IPS-NIHi7 (cell line): ENCODE data around the gene RHBDF1.
A peak's percentile ranks its signal among the peaks of the same experiment; 100 is the strongest.

ENCODE experiments used
- DNase-seq: peaks from one replicate; pipeline ENCODE4 v3.0.0; 2012; ENCODE audit warnings: mixed read lengths; ENCODE audit errors: extremely low spot score

The RHBDF1 gene

DNA sequence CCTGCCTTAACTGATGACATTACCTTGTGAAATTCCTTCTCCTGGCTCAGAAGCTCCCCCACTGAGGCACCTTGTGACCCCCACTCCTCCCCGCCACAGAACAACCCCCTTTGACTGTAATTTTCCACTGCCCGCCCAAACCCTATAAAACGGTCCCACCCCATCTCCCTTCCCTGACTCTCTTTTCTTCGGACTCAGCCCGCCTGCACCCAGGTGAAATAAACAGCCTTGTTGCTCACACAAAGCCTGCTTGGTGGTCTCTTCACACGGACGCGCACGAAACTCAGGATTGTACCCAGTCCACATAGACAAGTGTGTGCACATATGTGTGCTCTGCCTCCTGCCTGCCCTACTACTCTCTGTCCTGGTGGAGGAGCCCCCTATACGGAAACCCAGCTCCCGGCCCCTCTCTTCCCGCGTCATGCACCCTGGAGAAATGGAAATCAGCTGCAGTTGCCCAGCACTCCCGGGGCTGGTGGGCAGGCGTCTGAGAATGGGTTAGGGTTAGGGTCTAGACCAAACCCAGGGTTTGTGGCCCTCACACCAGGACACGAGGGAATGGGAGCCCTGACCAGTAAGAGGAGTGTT lies 2.4 kb upstream of the RHBDF1 start:
- no peak for DNase-seq

DNA sequence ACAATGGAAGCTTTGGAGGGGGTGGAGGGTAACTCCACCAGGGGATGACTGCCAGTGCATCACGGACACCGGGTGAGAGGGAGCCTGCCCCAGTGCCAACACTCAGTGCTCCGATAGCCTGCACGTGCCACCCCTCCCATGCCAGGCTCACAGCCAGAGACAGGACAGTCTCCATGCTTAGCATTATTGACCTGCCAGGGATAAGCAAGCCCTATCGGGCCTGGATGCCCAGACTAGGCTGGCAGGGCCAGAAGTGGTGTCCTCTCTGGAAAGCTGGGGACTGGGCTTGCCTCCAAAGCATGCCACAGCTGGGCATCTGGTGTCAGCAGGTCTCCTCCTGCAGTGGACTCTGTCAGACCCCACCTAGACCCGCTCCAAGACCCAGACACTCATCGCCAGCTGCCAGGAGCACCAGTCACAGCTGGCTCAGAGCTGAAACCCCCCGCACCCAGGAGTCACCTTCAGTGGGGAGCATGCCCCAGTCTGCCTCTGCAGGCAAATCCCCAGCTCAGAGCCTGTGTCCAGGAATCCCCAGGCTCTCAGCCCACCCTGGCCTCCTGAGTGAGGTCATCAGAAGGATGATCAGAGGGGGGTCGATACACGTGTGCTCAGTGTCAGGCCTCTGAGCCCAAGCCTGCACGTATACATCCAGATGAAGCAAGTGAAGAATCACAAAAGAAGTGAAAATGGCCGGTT lies 1.8 kb upstream of the RHBDF1 start:
- no peak for DNase-seq

DNA sequence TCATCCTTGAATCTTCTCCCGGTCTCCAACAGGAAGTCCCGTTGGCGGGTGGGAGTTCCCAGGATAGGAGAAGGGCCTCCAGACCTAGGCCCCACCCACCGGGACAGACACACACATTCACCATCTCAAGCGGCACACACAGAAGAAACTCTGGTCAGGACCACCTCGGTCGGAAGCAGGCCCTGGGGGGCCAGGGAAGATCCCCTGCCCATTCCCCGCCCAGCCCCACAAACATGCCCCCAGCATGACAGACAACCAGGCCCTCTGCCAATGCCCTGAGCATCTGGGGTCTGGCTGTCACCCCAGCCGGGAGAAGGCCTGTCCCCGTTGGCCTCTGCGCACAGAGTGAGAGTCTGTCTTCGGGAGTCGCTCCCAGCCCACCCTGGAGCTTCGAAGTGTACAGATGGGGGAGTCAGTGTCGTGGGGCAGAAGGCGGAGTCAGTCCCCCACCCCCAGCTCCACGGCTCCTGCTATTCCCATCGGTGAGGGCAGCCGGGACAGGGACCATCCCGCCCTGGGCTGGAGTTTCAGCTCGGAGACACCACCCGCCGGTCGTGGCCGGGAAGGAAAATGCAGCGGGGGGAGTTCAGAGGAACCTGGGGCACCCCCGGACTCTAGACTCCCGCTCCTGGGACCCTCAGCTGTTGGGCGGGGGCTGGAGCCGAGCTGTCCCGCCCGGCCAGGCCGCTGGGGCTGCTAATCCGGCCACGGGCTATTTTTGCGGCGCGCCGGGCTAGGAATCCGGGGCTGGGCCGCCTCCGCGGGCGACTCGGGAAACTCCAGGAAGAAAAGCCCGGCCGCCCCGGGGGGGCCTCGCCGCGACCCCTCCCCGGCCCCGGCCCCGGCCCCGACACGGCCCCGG lies 660 bp downstream of the RHBDF1 start:
- peak; percentile 85 for DNase-seq

DNA sequence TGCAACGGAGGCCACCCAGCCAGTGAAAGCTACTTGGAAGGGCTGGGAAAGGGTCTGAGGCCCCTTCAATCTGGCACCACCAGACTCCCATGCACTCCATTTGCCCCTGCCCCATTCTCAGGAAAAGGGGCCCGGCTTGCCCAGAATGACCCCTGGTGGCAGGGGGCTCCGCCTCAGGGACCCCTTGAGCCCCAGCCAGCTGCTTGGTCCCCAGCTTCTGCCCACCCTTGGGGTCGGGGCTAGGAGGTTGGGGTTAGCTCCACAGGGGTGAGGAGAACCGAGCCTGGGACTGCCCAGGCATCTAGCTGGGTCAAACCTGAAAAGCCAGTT lies 1.3 kb downstream of the RHBDF1 start:
- no peak for DNase-seq

DNA sequence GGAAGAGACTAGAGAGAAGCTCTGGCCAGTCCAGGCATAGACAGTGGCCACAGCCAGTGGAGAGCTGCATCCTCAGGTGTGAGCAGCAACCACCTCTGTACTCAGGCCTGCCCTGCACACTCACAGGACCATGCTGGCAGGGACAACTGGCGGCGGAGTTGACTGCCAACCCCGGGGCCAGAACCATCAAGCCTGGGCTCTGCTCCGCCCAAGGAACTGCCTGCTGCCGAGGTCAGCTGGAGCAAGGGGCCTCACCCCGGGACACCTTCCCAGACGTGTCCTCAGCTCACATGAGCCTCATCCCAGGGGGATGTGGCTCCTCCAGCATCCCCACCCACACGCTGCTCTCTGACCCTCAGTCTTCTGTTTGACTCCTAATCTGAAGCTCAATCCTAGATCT lies 3.2 kb downstream of the RHBDF1 start:
- no peak for DNase-seq

DNA sequence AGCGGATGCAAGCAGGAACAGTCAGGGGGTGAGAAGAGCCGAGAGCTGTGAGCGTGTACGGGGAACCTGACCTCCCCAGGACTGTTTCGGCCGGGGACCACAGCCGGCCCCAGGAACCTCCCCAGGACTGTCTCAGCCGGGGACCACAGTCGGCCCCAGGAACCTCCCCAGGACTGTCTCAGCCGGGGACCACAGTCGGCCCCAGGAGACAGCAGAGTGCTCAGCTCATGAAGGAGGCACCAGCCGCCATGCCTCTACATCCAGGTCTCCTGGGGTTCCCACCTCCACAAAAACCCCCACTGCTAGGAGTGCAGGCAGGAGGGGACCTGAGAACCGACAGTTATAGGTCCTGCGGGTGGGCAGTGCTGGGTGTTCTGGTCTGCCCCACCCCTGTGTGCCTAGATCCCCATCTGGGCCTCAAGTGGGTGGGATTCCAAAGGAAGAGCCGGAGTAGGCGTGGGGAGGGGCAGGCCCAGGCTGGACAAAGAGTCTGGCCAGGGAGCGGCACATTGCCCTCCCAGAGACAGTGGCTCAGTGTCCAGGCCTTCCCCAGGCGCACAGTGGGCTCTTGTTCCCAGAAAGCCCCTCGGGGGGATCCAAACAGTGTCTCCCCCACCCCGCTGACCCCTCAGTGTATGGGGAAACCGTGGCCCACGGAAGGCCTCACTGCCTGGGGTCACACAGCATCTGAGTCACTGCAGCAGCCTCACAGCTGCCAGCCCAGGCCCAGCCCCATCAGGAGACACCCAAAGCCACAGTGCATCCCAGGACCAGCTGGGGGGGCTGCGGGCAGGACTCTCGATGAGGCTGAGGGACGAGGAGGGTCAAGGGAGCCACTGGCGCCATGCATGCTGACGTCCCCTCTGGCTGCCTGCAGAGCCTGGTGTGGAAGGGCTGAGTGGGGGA lies 4.3 kb downstream of the RHBDF1 start:
- DNase-seq: no peak

DNA sequence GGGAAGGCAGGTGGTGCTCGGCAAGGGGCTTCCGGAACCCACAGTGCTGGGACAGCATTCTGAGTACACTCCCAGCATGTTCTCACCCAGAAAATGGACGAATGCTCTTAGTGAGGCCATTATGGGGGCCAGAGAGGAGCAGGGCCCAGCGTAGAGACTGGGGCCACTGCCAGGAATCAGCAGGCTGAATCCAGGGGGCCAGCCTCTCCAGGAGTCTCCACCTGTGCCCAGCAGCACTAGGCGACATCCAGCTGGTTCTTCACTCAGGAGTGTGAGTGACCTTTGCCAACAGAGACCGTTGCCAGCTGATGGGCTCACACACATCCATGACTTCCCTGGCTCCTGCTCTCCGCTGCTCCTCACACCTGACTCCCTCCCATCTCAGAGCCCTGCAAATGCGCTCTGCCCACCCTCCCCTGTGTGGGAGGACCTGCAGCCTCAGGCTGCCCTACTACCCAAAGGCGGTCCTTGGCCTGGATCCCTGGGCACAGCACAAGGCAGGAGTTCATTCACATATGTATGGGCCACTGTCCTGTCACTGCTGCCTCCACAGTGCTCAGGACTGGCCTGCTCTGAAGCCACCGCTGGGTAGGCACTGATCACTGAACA lies 5.1 kb downstream of the RHBDF1 start:
- no peak for DNase-seq

DNA sequence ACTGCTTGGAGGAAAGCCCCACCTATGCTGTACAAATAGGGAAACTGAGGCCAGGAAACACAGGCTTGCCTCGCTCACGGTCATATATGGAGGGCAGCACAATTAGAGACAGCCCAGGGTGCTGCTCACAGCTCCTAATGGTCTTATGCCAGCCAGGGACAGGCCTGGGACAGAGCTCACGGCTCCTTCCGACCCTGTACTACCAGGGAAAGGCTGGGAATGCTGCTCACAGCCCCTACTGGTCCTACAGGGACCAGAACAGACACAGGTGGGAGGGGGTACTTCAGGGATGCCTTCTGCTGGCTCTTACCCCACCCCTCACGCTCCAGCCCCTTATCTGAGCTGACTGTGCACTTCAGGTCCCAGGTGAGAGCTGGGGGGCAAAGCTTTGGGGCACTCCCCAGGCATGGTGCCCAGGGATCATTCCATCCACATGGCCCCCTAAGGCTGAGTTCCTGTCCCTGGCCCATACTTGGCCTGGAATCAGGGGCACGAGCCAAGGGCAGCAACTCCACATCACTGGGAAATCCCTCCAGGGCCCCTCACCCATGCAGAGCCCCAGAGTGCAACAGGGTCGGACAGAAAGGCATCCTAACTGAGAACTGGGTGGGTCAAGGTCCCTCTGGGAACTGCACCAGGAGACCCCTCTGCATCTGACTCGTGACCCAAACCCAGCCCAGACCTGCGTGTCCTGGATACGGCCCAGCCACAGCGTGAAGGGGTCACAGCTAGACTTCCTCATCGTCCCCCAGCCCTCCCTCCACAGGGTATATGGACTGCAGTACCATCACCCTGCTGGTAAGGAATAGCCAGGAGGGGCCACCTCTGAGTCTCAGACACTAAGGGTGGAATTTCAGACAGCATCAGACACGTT lies 5.9 kb downstream of the RHBDF1 start:
- no peak for DNase-seq

DNA sequence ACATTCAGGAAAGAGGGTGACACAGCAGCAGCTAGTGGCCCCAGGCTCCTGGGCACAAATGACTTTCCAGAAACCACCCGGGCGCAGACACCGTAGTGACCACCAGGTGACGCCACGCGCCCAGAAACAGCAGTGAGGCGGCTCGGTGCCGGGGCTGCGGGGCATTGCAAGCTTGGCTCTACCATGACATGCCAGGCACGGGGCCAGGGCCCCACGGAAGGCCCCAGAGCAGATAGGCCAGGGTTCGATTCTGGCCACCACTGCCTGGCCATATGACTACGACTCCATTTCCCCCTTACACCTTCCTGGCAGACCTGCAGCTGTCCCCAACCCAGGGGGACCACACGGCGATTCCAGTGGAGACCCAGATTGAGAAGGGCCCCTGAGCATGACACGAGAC lies 6.7 kb downstream of the RHBDF1 start:
- peak; percentile 88 for DNase-seq

DNA sequence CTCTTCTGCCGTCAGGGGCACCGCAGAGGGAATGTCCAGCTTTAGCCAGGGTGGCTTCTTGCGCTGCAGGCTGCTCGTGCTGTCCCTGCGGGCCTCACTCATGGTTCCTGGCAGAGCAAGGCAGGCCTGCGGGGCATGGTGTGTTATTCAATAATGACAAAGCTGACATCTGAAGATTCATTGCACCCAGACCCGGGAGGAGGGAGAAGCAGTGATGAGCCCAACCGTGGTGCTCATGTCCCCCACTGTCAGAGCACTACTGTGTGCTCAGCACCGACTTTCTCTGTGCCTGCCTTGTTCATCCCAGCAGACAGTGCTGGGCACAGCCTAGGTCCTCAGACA lies 7.5 kb downstream of the RHBDF1 start:
- no peak for DNase-seq

DNA sequence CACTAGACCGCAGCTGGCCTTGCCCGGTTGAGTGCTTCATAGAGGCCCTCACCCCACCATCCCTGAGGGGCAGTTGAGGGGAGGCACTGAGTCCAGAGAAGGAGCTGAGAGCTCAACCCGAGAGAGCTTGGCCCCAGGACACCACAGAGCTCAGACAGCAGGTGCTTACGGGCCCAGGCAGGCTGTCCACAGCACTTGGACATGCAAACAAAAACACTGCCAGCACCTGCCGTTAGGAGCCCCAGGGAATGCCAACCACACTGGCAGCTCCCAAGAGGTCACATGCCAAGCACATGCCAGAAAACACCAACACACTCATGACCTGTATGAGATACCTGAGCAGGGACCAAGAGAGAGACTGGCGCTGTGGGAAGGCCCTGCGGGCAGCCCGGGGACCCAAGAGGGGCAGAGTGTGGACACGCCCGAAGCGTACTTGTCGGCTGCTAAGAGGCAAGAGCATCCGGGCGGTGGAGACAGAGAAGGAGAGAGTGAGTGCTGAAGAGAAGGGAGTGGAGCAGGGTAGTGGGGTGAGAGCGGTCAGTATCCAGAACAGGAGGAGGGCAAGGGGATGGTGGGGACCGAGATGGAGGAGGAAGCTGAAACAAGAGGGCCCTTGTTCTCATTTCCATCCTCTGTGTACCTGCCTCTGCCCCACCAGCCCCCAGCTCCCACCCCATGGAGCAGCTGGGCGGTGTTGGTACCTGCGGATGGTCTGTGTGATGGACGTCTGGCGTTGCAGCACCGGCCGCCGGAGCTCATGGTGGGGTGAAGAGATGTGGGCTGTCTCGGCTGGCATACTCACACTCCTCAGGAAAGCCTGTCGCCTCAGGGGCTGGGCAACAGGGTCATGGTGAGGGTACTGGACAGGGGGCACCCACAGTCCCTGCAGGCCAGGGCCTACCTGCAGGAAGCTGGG lies 8.2 kb downstream of the RHBDF1 start:
- no peak for DNase-seq

DNA sequence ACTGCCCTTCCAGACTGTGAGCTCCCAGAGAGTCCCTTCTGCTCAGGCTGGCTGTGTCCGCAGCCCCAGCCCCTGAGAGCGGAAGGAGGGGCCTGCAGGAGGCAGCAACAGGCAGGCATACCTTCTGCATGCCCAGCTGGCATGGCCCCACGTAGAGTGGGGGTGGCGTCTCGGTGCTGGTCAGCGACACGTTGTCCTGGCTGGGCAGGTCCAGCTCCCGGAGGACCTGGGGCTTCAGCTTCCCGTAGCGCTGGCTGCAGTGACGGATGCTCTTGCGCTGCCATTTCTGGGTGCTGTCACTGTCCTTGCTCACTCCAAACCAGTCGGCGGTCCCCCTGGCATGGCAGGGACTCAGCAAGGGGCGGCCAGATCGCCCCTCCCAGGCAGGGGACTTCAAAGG lies 9.0 kb downstream of the RHBDF1 start:
- DNase-seq: no peak

DNA sequence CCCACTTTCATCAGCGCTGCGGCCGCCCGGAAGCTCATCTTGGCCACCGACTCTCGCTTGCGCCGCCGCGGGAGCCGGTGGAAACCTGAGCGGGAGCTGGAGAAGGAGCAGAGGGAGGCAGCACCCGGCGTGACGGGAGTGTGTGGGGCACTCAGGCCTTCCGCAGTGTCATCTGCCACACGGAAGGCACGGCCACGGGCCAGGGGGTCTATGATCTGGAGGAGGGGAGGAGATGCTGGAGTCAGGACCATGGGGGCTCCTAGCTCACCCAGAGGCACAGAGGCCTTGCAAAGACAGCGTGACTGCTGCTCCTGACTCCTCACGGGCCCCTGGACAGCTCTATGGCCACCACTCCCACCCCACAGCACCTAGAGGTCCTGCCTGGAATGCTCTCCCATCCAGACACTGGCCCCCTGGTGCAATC lies 9.5 kb downstream of the RHBDF1 start:
- no peak for DNase-seq

DNA sequence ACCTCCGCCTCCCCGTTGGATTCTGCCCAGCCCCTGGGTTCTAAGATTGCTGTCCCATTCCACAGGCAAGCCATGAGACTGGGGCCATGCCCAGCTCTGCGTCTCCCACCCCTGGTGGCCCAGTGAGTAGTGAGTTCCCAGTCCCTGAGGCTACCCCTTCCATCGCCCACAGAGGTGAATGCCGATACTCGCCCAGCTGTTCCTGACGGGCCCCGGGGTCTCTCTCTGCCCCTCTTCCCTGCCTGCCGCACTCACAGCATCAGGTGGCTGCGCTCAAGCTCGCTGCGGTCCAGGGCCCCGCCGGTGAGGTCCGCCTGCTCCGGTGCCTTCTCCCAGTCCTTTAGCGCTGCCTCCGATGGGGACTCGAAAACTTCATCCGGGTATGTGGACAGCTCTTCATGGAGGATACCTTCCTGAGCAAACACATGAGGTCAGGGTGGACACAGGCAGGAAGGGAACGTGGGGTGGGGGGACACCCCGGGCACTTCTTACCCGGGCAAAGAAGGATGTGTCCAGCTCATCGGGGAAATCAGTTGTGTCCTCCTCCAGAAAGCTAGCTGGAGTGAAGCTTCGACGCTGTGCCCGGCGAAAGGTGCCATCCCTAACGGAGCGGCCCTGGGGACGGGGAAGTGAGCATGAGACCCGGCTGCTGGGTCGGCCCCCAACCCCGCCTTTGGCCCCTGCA lies 10.0 kb downstream of the RHBDF1 start:
- DNase-seq: no peak

DNA sequence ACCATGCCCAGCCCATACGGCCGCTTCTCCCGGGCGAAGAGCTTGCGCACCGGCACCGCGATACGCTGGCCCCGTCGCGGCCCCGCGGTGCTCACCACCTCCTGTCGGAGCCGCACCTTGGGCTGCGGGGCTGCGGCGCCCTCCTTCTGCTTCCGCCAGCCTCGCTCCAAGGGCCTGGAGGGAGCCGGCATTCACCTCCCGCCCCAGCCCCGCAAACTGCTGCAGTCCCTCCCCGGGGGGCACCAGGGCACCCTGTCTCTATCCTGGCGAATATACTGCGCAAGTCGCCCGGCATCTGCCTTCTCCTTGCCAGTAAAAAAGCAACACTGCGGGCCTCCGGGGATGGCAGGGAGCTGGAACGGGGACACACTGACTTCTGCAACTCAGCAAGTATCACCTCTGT lies 10.6 kb downstream of the RHBDF1 start:
- no peak for DNase-seq

DNA sequence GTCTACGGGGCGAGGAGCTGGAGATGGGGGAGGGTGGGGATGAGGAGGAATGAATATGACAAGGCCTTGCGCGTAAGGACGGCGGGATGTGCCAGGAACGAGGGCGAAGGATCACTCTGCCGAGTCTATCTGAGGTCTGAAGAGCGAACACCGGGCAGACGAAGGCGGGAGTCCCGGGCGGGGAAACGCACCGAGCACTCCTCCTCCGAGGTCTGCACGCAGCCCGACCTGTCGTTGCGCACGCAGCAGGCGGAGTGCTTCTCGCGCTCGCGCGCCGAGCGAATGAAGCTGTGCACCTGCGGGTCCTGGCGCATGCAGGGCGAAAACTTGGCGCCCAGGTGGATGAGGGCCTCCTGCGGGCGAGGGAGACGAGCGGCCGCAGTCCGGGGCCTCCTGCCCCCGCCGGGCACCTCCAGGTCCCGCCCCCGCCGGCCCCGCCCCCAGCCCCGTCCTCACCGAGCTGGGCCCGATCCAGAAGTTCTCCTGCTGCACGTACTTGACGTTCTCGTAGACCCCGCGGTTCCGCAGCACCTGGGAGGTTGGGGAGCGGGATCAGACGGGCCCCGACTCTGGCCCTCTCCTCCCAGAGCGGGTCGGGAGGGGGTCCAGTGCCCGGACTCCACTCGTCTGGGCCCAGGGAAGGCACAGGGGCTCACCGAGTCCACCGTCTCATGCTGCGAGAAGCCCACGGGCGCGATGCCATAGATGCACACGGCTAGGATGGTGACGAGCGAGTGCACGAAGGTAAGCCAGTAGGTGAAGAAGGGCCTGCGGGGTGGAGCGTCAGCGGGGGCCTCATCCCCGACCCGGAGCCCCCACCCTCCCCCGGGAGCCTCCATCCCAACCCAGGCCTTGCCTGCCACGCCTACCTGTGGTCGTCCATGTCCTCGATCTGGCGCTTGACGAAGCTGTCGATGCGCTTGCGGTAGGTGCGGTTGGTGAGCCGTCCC lies 11.2 kb downstream of the RHBDF1 start:
- DNase-seq: no peak

DNA sequence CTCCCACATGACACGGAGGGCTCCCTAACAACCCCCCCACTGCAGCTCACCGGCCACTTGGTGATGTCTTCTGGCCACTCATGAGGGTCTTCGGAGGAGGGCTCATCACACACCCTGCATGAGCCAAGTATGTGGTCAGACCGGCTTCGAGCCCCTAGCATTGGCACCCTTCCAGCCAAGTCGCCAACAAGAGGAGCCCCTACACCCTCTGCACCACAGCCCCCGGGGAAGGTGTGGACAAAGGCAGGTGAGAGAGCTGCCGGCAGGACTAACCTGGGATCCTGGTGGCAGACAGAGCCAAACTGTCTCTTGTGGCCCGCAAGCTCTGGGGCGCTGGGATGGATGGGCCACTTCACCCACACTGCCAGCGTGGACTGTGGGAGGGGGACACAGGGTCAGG lies 12.3 kb downstream of the RHBDF1 start:
- DNase-seq: no peak
